Vagina (tissue), 2 donors: ENCODE data around the gene C19orf33. TPM values are rescaled to one million over a fixed set of nuclear protein-coding genes. Genes with fewer than 3 reads are reported as not detected.

Experiments
- DNase-seq, 2 donors: peaks; one replicate each; pipeline ENCODE4 v3.0.0-alpha.2; 2017; ENCODE audit errors: extremely low spot score in 2 of 2
- H3K27ac ChIP-seq: fragments of 200-600 bp; sonication (generic); one replicate; pipeline ENCODE4 v1.5.1; 2019
- H3K27me3 ChIP-seq: fragments of 200-600 bp; sonication (generic); one replicate; pipeline ENCODE4 v1.5.1; 2019
- H3K36me3 ChIP-seq, 2 donors: fragments of 200-600 bp; sonication (generic); one replicate each; pipeline ENCODE4 v1.5.1; 2017 to 2019
- H3K4me1 ChIP-seq: fragments of 200-600 bp; sonication (generic); one replicate; pipeline ENCODE4 v1.5.1; 2019
- H3K4me3 ChIP-seq, 2 donors: fragments of 200-600 bp; sonication (generic); 1 replicate in 1 of 2; 2 replicates in 1 of 2; pipeline ENCODE4 v1.5.1; 2016 to 2019
- H3K9me3 ChIP-seq: fragments of 200-600 bp; sonication (generic); one replicate; pipeline ENCODE4 v1.5.1; 2019
- POLR2A ChIP-seq, 2 donors: fragments of 450-650 bp; IDR thresholded peaks; one replicate each; pipeline ENCODE4 v1.6.1; 2017; ENCODE audit warnings: antibody characterized with exemption in 2 of 2, mild to moderate bottlenecking in 2 of 2, moderate library complexity in 2 of 2
- POLR2AphosphoS5 ChIP-seq, 2 donors: sonication (generic); formaldehyde crosslinking; IDR thresholded peaks; one replicate each; pipeline ENCODE4 v1.9.0; 2017; ENCODE audit warnings: antibody characterized with exemption in 2 of 2, mild to moderate bottlenecking in 2 of 2, low read depth in 1 of 2; ENCODE audit not compliant: insufficient read depth in 1 of 2
- intact Hi-C: fragments of 100-400 bp; cut with DNase I; formaldehyde crosslinking; loops from one replicate; pipeline ENCODE4 v1.15.1; 2023
- small RNA-seq: library from RNA; depleted of rRNA; stranded (forward); fragments of <200 nt; gene quantifications from one replicate; pipeline ENCODE3, GENCODE V24; 2016
- total RNA-seq: library from RNA; depleted of rRNA; stranded (reverse); fragments of >200 nt; gene quantifications from one replicate; pipeline ENCODE4 v1.2.3, GENCODE V29; 2016
- TF ChIP-seq, protein P1 (sequence below), 3 experiments: fragments of 450-650 bp in 2 of 3; fragments of 200-600 bp in 1 of 3; sonication (generic) in 1 of 3; IDR thresholded peaks; one replicate each; pipeline ENCODE4 v1.5.1; 2017 to 2019; ENCODE audit warnings: antibody characterized with exemption in 3 of 3, mild to moderate bottlenecking in 2 of 3, moderate library complexity in 2 of 3

Gene C19orf33
- total RNA-seq, 1 donor from 2014 or later: 96.5 TPM

DNA sequence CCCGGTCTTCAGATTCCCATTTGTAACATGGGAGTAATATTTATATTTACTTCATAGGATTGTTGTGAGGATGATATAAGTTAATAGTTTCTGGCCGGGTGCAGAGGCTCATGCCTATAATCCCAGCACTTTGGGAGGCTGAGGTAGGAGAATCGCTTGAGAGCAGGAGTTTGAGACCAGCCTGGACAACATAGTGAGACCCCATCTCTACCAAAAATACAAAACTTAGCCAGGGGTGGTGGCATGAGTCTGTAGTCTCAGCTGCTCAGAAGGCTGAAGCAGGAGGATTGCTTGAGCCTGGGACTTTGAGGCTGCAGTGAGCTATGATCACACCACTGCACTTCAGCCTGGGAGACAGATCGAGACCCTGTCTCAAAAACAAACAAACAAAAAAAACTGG lies 42.8 kb downstream of the C19orf33 start:
- Histone ChIP-seq H3K4me1 (no peaks in the 10 kb centered on the region), H3K9me3 (no peaks in the 10 kb centered on the region), H3K36me3 (no peaks in the 10 kb centered on the region), H3K4me3 (no peak overlapping the region), H3K27me3 (no peaks in the 10 kb centered on the region), H3K27ac (no peak overlapping the region)
- no peak for DNase-seq
- TF ChIP-seq POLR2AphosphoS5 (IDR thresholded peaks at IDR 0.05; ENCODE audit: insufficient read depth in 1 of 2, low read depth in 1 of 2) (no peak), POLR2A (IDR thresholded peaks at IDR 0.05) (no peak)
- TF ChIP-seq, protein P1, sequence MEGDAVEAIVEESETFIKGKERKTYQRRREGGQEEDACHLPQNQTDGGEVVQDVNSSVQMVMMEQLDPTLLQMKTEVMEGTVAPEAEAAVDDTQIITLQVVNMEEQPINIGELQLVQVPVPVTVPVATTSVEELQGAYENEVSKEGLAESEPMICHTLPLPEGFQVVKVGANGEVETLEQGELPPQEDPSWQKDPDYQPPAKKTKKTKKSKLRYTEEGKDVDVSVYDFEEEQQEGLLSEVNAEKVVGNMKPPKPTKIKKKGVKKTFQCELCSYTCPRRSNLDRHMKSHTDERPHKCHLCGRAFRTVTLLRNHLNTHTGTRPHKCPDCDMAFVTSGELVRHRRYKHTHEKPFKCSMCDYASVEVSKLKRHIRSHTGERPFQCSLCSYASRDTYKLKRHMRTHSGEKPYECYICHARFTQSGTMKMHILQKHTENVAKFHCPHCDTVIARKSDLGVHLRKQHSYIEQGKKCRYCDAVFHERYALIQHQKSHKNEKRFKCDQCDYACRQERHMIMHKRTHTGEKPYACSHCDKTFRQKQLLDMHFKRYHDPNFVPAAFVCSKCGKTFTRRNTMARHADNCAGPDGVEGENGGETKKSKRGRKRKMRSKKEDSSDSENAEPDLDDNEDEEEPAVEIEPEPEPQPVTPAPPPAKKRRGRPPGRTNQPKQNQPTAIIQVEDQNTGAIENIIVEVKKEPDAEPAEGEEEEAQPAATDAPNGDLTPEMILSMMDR (IDR thresholded peaks at IDR 0.05): no peak
- intact Hi-C loops: no loop called here

DNA sequence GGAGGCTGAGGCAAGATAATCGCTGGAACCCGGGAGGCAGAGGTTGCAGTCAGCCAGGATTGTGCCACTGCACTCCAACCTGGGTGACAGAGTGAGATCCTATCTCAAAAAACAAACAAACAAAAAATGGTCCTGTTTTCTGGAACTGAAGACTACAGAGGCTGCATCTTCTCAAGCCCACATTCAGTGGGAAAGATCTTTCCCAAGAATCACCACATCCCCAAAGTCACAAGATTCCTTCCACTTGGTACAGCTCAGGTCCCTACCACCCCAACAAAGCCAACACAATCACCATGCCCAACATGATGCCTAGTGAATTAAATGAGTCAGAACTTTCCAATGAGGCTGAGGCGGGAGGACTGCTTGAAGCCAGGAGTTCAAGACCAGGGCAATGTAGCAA lies 46.8 kb downstream of the C19orf33 start:
- no peak overlapping the region for H3K27ac ChIP-seq
- no peaks in the 10 kb centered on the region for H3K4me1 ChIP-seq
- intact Hi-C loops: no loop called here
- no peaks in the 10 kb centered on the region for H3K27me3 ChIP-seq
- H3K9me3 ChIP-seq: no peaks in the 10 kb centered on the region
- no peak overlapping the region for H3K4me3 ChIP-seq
- DNase-seq: no peak
- TF ChIP-seq POLR2A (IDR thresholded peaks at IDR 0.05): no peak
- no peak for TF ChIP-seq POLR2AphosphoS5 (IDR thresholded peaks at IDR 0.05; ENCODE audit: insufficient read depth in 1 of 2, low read depth in 1 of 2)
- TF ChIP-seq, protein P1 (IDR thresholded peaks at IDR 0.05): no peak
- H3K36me3 ChIP-seq: no peaks in the 10 kb centered on the region

DNA sequence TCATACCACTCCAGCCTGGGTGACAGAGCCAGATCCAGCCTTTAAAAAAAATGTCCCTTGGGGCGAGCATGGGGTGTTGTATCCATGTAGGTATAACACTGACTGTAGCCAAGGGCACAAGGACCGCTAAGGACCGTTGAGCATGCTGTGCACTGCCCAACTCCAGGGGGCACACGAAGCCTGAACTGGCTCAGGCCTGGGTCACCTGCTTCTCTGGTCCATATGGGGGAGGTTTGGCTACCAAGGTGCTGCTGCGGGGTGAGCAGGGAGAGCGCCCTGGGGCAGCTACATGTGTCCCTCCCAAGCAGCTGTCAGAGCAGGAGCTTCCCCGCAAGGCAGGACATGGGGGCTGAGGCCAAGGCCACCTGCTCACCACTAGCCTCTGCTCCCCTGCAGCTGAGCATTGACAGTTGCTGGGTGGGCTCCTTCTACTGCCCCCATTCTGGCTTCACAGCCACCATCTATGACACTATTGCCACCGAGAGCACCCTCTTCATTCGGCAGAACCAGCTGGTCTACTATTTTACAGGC lies 47.9 kb downstream of the C19orf33 start:
- no peaks in the 10 kb centered on the region for H3K9me3 ChIP-seq
- TF ChIP-seq, protein P1 (IDR thresholded peaks at IDR 0.05): no peak
- TF ChIP-seq POLR2A (IDR thresholded peaks at IDR 0.05) (no peak), POLR2AphosphoS5 (IDR thresholded peaks at IDR 0.05; ENCODE audit: insufficient read depth in 1 of 2, low read depth in 1 of 2) (no peak)
- intact Hi-C loops: no loop called here
- no peak overlapping the region for H3K4me3 ChIP-seq
- DNase-seq: no peak
- H3K27me3 ChIP-seq: no peaks in the 10 kb centered on the region
- no peaks in the 10 kb centered on the region for H3K36me3 ChIP-seq
- H3K4me1 ChIP-seq: no peaks in the 10 kb centered on the region
- H3K27ac ChIP-seq: no peak overlapping the region

DNA sequence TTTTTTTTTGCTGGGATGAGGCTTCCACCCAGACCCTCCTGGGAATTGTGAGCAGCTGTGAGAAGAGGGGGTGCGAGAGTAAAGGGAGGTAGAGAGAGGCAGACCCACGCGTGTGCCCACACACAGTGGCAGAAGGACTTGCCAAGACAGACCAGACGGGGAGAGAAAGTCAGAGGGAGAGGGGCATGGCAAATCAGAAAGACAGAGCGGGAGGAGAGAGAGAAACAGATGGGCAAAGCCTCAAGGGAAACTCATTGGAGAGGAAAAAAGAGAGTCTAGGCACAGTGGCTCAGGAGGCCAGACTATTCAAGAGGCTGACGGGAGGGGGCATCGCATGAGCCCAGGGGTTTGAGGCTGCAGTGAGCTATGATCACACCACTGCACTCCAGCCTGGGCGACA lies 48.6 kb downstream of the C19orf33 start:
- intact Hi-C loops: no loop called here
- Histone ChIP-seq H3K4me1 (no peaks in the 10 kb centered on the region), H3K27me3 (no peaks in the 10 kb centered on the region), H3K27ac (no peak overlapping the region), H3K4me3 (no peak overlapping the region), H3K9me3 (no peaks in the 10 kb centered on the region), H3K36me3 (no peaks in the 10 kb centered on the region)
- DNase-seq: no peak
- TF ChIP-seq POLR2AphosphoS5 (IDR thresholded peaks at IDR 0.05; ENCODE audit: insufficient read depth in 1 of 2, low read depth in 1 of 2): no peak
- TF ChIP-seq, protein P1 (IDR thresholded peaks at IDR 0.05): no peak
- TF ChIP-seq POLR2A (IDR thresholded peaks at IDR 0.05): no peak

Small RNA genes lying within 50 kb of the gene (small RNA-seq; reads per million reads assigned to genes)
- gene RF00019: not detected

Other genes with a start within 250 kb of the C19orf33 start
- not detected for gene DPF1, start 80.0 kb upstream of the C19orf33 start, total RNA-seq
- 86.9 TPM for gene PPP1R14A, start 47.9 kb upstream of the C19orf33 start, total RNA-seq
- 174 TPM for gene SPINT2, start 39.7 kb upstream of the C19orf33 start, total RNA-seq
- 32.9 TPM for gene YIF1B, start 11.7 kb downstream of the C19orf33 start, total RNA-seq
- gene KCNK6, start 15.6 kb downstream of the C19orf33 start, total RNA-seq: 16.2 TPM
- gene CATSPERG, start 31.6 kb downstream of the C19orf33 start, total RNA-seq: 2.2 TPM
- 169 TPM for gene PSMD8, start 70.3 kb downstream of the C19orf33 start, total RNA-seq
- gene GGN, start 83.8 kb downstream of the C19orf33 start, total RNA-seq: not detected
- 0.49 TPM for gene SPRED3, start 84.4 kb downstream of the C19orf33 start, total RNA-seq
- gene FAM98C, start 98.8 kb downstream of the C19orf33 start, total RNA-seq: 32.7 TPM
- gene RASGRP4, start 122.0 kb downstream of the C19orf33 start, total RNA-seq: 2.9 TPM
- gene RYR1, start 129.4 kb downstream of the C19orf33 start, total RNA-seq: 1.5 TPM